Measurements from ENCODE around the gene LRRTM3.

LRRTM3 gene

DNA sequence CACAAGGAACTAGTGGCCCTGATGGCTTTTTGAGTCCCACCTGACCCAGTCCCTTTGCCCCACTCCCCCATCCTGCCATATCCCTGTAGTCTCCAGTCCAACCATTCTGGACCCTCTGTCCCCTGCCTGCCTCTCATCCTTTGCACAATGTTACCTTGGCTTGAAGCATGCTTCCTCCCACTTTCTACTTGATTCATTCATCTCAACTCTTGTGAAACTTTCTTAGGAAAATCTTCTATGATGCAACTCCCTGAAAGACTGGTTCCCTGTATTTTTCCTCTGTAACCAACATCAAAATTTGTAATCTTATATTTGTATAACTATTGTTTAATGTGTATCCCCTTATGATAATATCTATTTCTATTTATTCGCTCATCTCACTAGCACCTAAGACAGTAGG lies 151.5 kb downstream of the LRRTM3 start:
- TF ChIP-seq CTCF (IDR thresholded peaks at IDR 0.05; ENCODE audit: low read depth, low read length, missing control alignments) = no peak
- no peak for DNase-seq
- in situ Hi-C loops (cut with HindIII; ENCODE audit: low pct_ligation_motif_present, low sequenced_read_pairs) = no loop called here

DNA sequence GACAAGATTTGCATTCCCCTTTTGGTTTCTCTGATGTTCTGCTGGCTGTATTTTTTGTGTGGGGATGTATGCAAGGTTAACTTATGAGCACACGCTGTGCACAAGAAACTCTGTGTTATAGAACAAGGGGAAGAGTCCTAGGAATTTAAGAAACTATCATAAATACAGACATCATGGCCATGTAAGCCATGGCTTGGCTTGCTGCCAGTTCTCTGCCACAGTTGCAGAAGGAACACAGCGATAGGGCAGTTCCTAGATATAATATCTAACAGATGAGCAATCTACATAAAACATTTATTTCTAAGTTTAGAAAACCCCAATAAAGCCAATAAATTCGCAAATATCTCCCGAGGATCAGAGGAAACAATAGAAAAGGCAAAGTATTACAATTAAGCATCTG lies 153.3 kb downstream of the LRRTM3 start:
- Histone ChIP-seq H3K27ac (no peak overlapping the region), H3K36me3 (replicated peaks) (no peaks in the 10 kb centered on the region), H3K27me3 (replicated peaks) (no peaks in the 10 kb centered on the region), H3K4me3 (ENCODE audit: low read depth, low read length) (no peak overlapping the region)
- in situ Hi-C loops (cut with HindIII; ENCODE audit: low pct_ligation_motif_present, low sequenced_read_pairs) = no loop called here
- DNase-seq = peak; percentile 29
- no peak for TF ChIP-seq CTCF (IDR thresholded peaks at IDR 0.05; ENCODE audit: low read depth, low read length, missing control alignments)

More for the DNA sequence above, 151.5 kb downstream of the LRRTM3 start:
- no peak overlapping the region for H3K4me3 ChIP-seq (ENCODE audit: low read depth, low read length)
- H3K27me3 ChIP-seq (replicated peaks) = no peaks in the 10 kb centered on the region
- no peak overlapping the region for H3K27ac ChIP-seq
- no peaks in the 10 kb centered on the region for H3K36me3 ChIP-seq (replicated peaks)

DNA sequence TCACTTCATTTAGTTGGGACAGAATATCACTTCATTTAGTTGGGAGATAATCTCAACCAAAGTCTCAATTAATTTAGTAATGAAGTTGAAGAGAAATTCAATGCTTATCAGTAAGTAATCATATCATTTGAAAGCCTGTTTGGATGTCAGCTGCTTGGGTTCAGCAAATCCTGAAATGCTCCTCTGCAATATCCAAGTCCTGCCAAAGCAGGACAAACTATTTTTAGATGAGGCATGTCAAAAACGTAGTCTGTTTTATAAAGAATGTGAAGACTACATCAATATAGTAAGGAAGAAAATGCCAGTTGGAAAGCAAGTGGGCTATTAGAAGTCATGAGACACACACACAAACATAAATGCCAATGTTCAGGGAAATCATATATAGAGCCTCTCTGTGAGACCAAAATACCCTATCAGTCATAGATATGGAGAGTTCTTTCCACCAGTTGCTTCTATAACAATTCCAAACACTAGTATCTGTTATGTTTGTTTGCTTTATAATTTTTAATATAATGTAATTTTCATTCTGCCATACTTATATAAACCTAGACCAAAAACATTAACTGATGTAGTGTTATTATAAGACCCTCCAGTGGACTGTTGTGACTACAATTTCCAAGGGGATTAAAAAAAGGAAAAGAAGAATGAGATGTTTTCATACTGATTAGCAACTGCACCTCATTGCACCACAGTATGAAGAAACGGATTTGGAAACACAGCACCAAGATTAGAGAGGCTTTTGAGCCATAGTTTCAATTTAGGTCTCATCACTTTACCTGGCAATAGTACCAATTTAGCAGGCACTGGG lies 160.7 kb downstream of the LRRTM3 start:
- in situ Hi-C loops (cut with HindIII; ENCODE audit: low pct_ligation_motif_present, low sequenced_read_pairs) = no loop called here
- no peak for DNase-seq
- Histone ChIP-seq H3K27me3 (replicated peaks) (no peaks in the 10 kb centered on the region), H3K36me3 (replicated peaks) (no peaks in the 10 kb centered on the region), H3K27ac (no peak overlapping the region), H3K4me3 (ENCODE audit: low read depth, low read length) (no peak overlapping the region)
- no peak for TF ChIP-seq CTCF (IDR thresholded peaks at IDR 0.05; ENCODE audit: low read depth, low read length, missing control alignments)

DNA sequence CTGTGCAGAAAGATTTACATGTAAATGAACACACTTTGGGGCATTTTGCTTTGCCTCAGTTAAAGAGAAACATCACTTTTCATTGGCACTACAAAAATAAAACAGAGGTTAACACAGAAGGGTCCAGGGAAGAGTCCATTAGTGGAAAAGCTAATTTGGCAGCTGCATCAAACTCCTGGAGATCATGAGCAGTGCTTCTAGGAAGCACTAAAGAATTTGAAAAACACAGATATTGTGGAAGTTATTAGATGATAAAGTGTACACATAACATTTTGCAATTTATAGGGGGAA lies 161.2 kb downstream of the LRRTM3 start:
- Histone ChIP-seq H3K36me3 (replicated peaks) (no peaks in the 10 kb centered on the region), H3K4me3 (ENCODE audit: low read depth, low read length) (no peak overlapping the region), H3K27ac (no peak overlapping the region), H3K27me3 (replicated peaks) (no peaks in the 10 kb centered on the region)
- in situ Hi-C loops (cut with HindIII; ENCODE audit: low pct_ligation_motif_present, low sequenced_read_pairs) = no loop called here
- DNase-seq = no peak
- no peak for TF ChIP-seq CTCF (IDR thresholded peaks at IDR 0.05; ENCODE audit: low read depth, low read length, missing control alignments)

DNA sequence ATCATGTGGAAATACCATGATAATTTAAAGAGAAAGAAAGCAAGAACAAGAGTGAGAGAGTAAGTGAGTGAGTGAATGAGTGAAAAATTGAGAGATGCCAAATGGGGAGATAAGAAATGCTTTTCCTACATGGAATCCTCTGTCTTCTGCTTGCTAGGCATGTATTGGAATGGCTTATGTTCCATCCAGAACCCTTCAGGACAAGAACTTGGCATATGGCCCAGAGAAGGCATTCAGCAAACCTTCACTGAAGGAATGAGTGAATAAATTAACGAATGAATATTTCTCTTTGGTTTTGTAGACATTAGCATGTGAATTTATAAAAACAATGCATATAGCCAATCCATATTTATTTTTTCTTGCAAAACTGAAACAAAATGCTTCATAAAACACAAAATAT lies 162.2 kb downstream of the LRRTM3 start:
- in situ Hi-C loops (cut with HindIII; ENCODE audit: low pct_ligation_motif_present, low sequenced_read_pairs) = no loop called here
- H3K36me3 ChIP-seq (replicated peaks) = no peaks in the 10 kb centered on the region
- H3K27ac ChIP-seq = no peak overlapping the region
- TF ChIP-seq CTCF (IDR thresholded peaks at IDR 0.05; ENCODE audit: low read depth, low read length, missing control alignments) = no peak
- H3K4me3 ChIP-seq (ENCODE audit: low read depth, low read length) = no peak overlapping the region
- no peak for DNase-seq
- H3K27me3 ChIP-seq (replicated peaks) = no peaks in the 10 kb centered on the region

GRCh38 chr10:67095531-67095930 lies 169.7 kb downstream of the LRRTM3 start:
- in situ Hi-C loops (cut with HindIII; ENCODE audit: low pct_ligation_motif_present, low sequenced_read_pairs) = no loop called here
- Histone ChIP-seq H3K4me3 (ENCODE audit: low read depth, low read length) (no peak overlapping the region), H3K36me3 (replicated peaks) (no peaks in the 10 kb centered on the region), H3K27me3 (replicated peaks) (no peaks in the 10 kb centered on the region), H3K27ac (no peak overlapping the region)
- no peak for DNase-seq
- no peak for TF ChIP-seq CTCF (IDR thresholded peaks at IDR 0.05; ENCODE audit: low read depth, low read length, missing control alignments)
